Neural progenitor cell (in vitro differentiated cells): Measurements from ENCODE around the gene AOC2. TPM values are rescaled to one million over a fixed set of nuclear protein-coding genes. Genes with fewer than 3 reads are reported as not detected.

Experiments
- DNase-seq: peaks from one replicate; pipeline ENCODE4 v3.0.0-alpha.2; 2016; ENCODE audit warnings: low spot score
- H2AFZ ChIP-seq: fragments of 200-600 bp; sonication (generic); replicated peaks from 2 replicates; pipeline ENCODE4 v1.6.1; 2016; ENCODE audit warnings: antibody characterized with exemption
- H3F3A ChIP-seq: fragments of 200-600 bp; sonication (generic); 2 replicates; pipeline ENCODE4 v1.6.1; 2016; ENCODE audit warnings: antibody characterized with exemption, low read depth
- H3K27ac ChIP-seq: fragments of 200-600 bp; sonication (generic); 2 replicates; pipeline ENCODE4 v1.5.1; 2016; ENCODE audit warnings: mild to moderate bottlenecking
- H3K27me3 ChIP-seq: fragments of 200-600 bp; sonication (generic); 2 replicates; pipeline ENCODE4 v1.6.1; 2016; ENCODE audit warnings: mild to moderate bottlenecking, moderate library complexity
- H3K36me3 ChIP-seq: fragments of 200-600 bp; sonication (generic); 2 replicates; pipeline ENCODE4 v1.5.1; 2016
- H3K4me1 ChIP-seq: fragments of 200-600 bp; sonication (generic); 2 replicates; pipeline ENCODE4 v1.6.1; 2016; ENCODE audit warnings: mixed run types
- H3K4me2 ChIP-seq: fragments of 200-600 bp; sonication (generic); 2 replicates; pipeline ENCODE4 v1.6.1; 2016
- H3K4me3 ChIP-seq: fragments of 200-600 bp; sonication (generic); 2 replicates; pipeline ENCODE4 v1.5.1; 2016
- H3K79me2 ChIP-seq: fragments of 200-600 bp; sonication (generic); 2 replicates; pipeline ENCODE4 v1.6.1; 2016; ENCODE audit warnings: low read depth
- H3K9ac ChIP-seq: fragments of 200-600 bp; sonication (generic); 2 replicates; pipeline ENCODE4 v1.6.1; 2016
- H3K9me3 ChIP-seq: fragments of 200-600 bp; sonication (generic); 2 replicates; pipeline ENCODE4 v1.5.1; 2016; ENCODE audit warnings: low read depth
- H4K20me1 ChIP-seq: fragments of 200-600 bp; sonication (generic); 2 replicates; pipeline ENCODE4 v1.6.1; 2016; ENCODE audit warnings: low read depth
- H3K27ac Mint-ChIP-seq: 3 replicates; pipeline ENCODE4 v1.8.0; 2021; ENCODE audit warnings: mixed read lengths
- H3K27me3 Mint-ChIP-seq: 2 replicates; pipeline ENCODE4 v1.8.0; 2022; ENCODE audit warnings: low read depth, mild to moderate bottlenecking, inconsistent platforms, moderate library complexity, mixed read lengths; ENCODE audit not compliant: insufficient read depth
- H3K36me3 Mint-ChIP-seq: 3 replicates; pipeline ENCODE4 v1.8.0; 2021; ENCODE audit warnings: mixed read lengths
- H3K4me1 Mint-ChIP-seq: 3 replicates; pipeline ENCODE4 v1.8.0; 2021; ENCODE audit warnings: mixed read lengths
- H3K4me3 Mint-ChIP-seq: 3 replicates; pipeline ENCODE4 v1.8.0; 2021; ENCODE audit warnings: mild to moderate bottlenecking, moderate library complexity, mixed read lengths
- H3K9me3 Mint-ChIP-seq: 3 replicates; pipeline ENCODE4 v1.8.0; 2020; ENCODE audit warnings: mixed read lengths
- EZH2 ChIP-seq: fragments of 200-600 bp; sonication (generic); IDR thresholded peaks from 2 replicates; pipeline ENCODE4 v1.6.1; 2017; ENCODE audit warnings: antibody characterized with exemption, mild to moderate bottlenecking, moderate library complexity
- EZH2phosphoT487 ChIP-seq: fragments of 200-600 bp; sonication (generic); IDR thresholded peaks from 2 replicates; pipeline ENCODE4 v1.6.1; 2017; ENCODE audit warnings: antibody characterized with exemption
- total RNA-seq: library from RNA; depleted of rRNA; stranded (reverse); fragments of >200 nt; gene quantifications from 2 replicates; pipeline ENCODE4 v1.2.3, GENCODE V29; 2015; ENCODE audit warnings: low replicate concordance
- TF ChIP-seq, protein P1 (sequence below): fragments of 200-600 bp; sonication (generic); IDR thresholded peaks from 2 replicates; pipeline ENCODE4 v1.5.1; 2017; ENCODE audit warnings: antibody characterized with exemption, mild to moderate bottlenecking

Gene AOC2
- 1.2 and 2.1 TPM in 2 replicates for total RNA-seq

DNA sequence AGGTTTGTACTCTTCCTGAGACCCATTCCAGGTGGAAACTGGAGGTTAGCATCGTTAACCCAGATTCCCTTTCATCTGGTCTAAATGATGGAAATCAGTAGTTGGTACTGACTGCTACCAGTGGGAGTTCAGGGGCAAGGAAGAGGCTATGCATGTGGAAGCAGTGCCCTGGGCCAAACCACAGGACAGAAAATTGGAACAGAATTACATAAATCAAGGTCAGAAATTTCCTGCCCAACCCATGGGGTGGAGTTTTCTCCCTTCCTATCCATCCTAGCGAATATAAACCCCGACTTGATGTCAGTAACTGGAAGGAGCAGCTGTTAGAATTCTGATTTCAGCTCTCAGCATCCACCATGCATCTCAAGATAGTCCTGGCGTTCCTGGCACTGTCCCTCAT lies at the start of gene AOC2:
Gene AOC2 (plus strand): TSS at position 310 of the 400 bp plus-strand sequence. CDS start 47 bp downstream, at position 357.
- Histone ChIP-seq H3K9me3 (no peaks in the 10 kb centered on the region), H3K79me2 (no peaks in the 10 kb centered on the region), H3K36me3 (no peaks in the 10 kb centered on the region), H3K27ac (no peak within 1 kb of the TSS), H3K4me2 (no peak within 1 kb of the TSS), H2AFZ (no peak within 1 kb of the TSS), H3K9ac (no peak within 1 kb of the TSS), H3F3A (peaks cover 22% of the 10 kb centered on the region), H3K4me1 (no peaks in the 10 kb centered on the region), H4K20me1 (no peaks in the 10 kb centered on the region), H3K4me3 (no peak within 1 kb of the TSS), H3K27me3 (no peaks in the 10 kb centered on the region)
- Mint-ChIP-seq H3K27ac (no peak within 1 kb of the TSS), H3K27me3 (peaks cover 2% of the 10 kb centered on the region), H3K4me1 (no peaks in the 10 kb centered on the region), H3K9me3 (no peaks in the 10 kb centered on the region), H3K4me3 (no peak within 1 kb of the TSS), H3K36me3 (peaks cover 8% of the 10 kb centered on the region)
- DNase-seq: no peak
- TF ChIP-seq, protein P1, sequence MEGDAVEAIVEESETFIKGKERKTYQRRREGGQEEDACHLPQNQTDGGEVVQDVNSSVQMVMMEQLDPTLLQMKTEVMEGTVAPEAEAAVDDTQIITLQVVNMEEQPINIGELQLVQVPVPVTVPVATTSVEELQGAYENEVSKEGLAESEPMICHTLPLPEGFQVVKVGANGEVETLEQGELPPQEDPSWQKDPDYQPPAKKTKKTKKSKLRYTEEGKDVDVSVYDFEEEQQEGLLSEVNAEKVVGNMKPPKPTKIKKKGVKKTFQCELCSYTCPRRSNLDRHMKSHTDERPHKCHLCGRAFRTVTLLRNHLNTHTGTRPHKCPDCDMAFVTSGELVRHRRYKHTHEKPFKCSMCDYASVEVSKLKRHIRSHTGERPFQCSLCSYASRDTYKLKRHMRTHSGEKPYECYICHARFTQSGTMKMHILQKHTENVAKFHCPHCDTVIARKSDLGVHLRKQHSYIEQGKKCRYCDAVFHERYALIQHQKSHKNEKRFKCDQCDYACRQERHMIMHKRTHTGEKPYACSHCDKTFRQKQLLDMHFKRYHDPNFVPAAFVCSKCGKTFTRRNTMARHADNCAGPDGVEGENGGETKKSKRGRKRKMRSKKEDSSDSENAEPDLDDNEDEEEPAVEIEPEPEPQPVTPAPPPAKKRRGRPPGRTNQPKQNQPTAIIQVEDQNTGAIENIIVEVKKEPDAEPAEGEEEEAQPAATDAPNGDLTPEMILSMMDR: no peak
- TF ChIP-seq EZH2phosphoT487 (no peak), EZH2 (no peak)

- Histone ChIP-seq H3F3A (no peaks in the 10 kb centered on the region), H3K4me2 (no peak overlapping the region), H3K4me1 (peaks cover 7% of the 10 kb centered on the region), H3K9me3 (no peaks in the 10 kb centered on the region), H3K9ac (no peak overlapping the region), H3K79me2 (peaks cover 16% of the 10 kb centered on the region), H4K20me1 (no peaks in the 10 kb centered on the region), H3K4me3 (no peak overlapping the region), H3K27me3 (peaks cover 10% of the 10 kb centered on the region), H3K27ac (no peak overlapping the region), H3K36me3 (no peaks in the 10 kb centered on the region), H2AFZ (no peak overlapping the region)
- H3K4me1 Mint-ChIP-seq: peaks cover 9% of the 10 kb centered on the region
- H3K27ac Mint-ChIP-seq: no peak overlapping the region
- H3K36me3 Mint-ChIP-seq: peaks cover 14% of the 10 kb centered on the region
- H3K27me3 Mint-ChIP-seq: peaks cover 22% of the 10 kb centered on the region
- no peak for DNase-seq
- peak overlapping the region; percentile 14 for H3K4me3 Mint-ChIP-seq
- peaks cover 3% of the 10 kb centered on the region for H3K9me3 Mint-ChIP-seq
- TF ChIP-seq EZH2: no peak
- TF ChIP-seq EZH2phosphoT487: no peak
- TF ChIP-seq, protein P1: no peak
These were observed 49.3 kb upstream of the AOC2 start for GRCh38 chr17:42795061-42795460.

DNA sequence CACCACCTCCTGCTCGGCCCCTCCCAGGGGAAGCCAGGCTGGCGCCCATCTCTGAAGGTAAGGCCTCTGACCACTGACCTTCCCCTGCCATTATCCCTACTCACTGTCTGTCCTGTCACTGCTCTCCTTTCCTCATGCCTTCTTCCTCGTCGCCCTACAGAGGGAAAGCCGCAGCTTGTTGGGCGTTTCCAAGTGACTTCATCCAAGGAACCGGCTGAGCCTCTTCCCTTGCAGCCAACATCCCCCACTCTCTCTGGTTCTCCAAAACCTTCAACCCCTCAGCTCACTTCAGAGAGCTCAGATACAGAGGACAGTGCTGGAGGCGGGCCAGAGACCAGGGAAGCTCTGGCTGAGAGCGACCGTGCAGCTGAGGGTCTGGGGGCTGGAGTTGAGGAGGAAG lies 48.9 kb upstream of the AOC2 start:
- H3K4me1 Mint-ChIP-seq: peaks cover 9% of the 10 kb centered on the region

More for the DNA sequence above, 48.9 kb upstream of the AOC2 start:
- TF ChIP-seq EZH2phosphoT487 (no peak), EZH2 (no peak)
- TF ChIP-seq, protein P1: no peak
- no peak for DNase-seq
- Mint-ChIP-seq H3K4me3 (peak overlapping the region; percentile 52), H3K27ac (no peak overlapping the region), H3K27me3 (peaks cover 21% of the 10 kb centered on the region), H3K9me3 (peaks cover 3% of the 10 kb centered on the region), H3K36me3 (peaks cover 14% of the 10 kb centered on the region)
- Histone ChIP-seq H4K20me1 (no peaks in the 10 kb centered on the region), H3K4me2 (no peak overlapping the region), H2AFZ (no peak overlapping the region), H3K9me3 (no peaks in the 10 kb centered on the region), H3K27ac (no peak overlapping the region), H3K79me2 (peaks cover 16% of the 10 kb centered on the region), H3K9ac (no peak overlapping the region), H3K4me1 (peaks cover 7% of the 10 kb centered on the region), H3K27me3 (peaks cover 14% of the 10 kb centered on the region), H3K36me3 (no peaks in the 10 kb centered on the region), H3F3A (no peaks in the 10 kb centered on the region), H3K4me3 (no peak overlapping the region)
